GM15510 (cell line): ENCODE results near the gene S100A13.

Source experiments
- POLR2A ChIP-seq: IDR thresholded peaks from 3 replicates; pipeline ENCODE4 v1.6.1; 2011; ENCODE audit warnings: borderline replicate concordance; ENCODE audit not compliant: insufficient read length; ENCODE audit errors: extremely low read depth

Gene S100A13

GRCh38 chr1:153652805-153653500, 25.6 kb upstream of the S100A13 start:
- TF ChIP-seq POLR2A = no peak

GRCh38 chr1:153651771-153652170, 24.5 kb upstream of the S100A13 start:
- no peak for TF ChIP-seq POLR2A

GRCh38 chr1:153649863-153650235, 22.5 kb upstream of the S100A13 start:
- TF ChIP-seq POLR2A = no peak

GRCh38 chr1:153649137-153649862, 22.0 kb upstream of the S100A13 start:
- TF ChIP-seq POLR2A = no peak

GRCh38 chr1:153648000-153648643, 20.8 kb upstream of the S100A13 start:
- TF ChIP-seq POLR2A = no peak

GRCh38 chr1:153647346-153647714, 20.0 kb upstream of the S100A13 start:
- no peak for TF ChIP-seq POLR2A

GRCh38 chr1:153646672-153647345, 19.5 kb upstream of the S100A13 start:
- TF ChIP-seq POLR2A = no peak

GRCh38 chr1:153643816-153644215, 16.5 kb upstream of the S100A13 start:
- no peak for TF ChIP-seq POLR2A

GRCh38 chr1:153643100-153643499, 15.8 kb upstream of the S100A13 start:
- no peak for TF ChIP-seq POLR2A

- no peak for TF ChIP-seq POLR2A
Measured at GRCh38 chr1:153642161-153642560, 14.9 kb upstream of the S100A13 start.

- no peak for TF ChIP-seq POLR2A
Measured at GRCh38 chr1:153640861-153641260, 13.6 kb upstream of the S100A13 start.

GRCh38 chr1:153639280-153639679, 12.0 kb upstream of the S100A13 start:
- no peak for TF ChIP-seq POLR2A

- TF ChIP-seq POLR2A = no peak
Measured at GRCh38 chr1:153638261-153638660, 11.0 kb upstream of the S100A13 start.

GRCh38 chr1:153636312-153636711, 9.0 kb upstream of the S100A13 start:
- no peak for TF ChIP-seq POLR2A

- TF ChIP-seq POLR2A = no peak
Measured at GRCh38 chr1:153635872-153636271, 8.6 kb upstream of the S100A13 start.
